GM21381 (cell line): ENCODE results near the gene R3HDM4.
A peak's percentile ranks its signal among the peaks of the same experiment; 100 is the strongest.

ENCODE experiments used
- ATAC-seq: cut with Tn5 transposase; IDR thresholded peaks from one replicate; pipeline ENCODE4 v1.9.1; 2021; ENCODE audit warnings: mild to moderate bottlenecking, moderate library complexity; ENCODE audit not compliant: unreplicated experiment

The R3HDM4 gene

GRCh38 chr19:947707-948539 is 34.9 kb upstream of the R3HDM4 start:
- peak; percentile 68 for ATAC-seq

- ATAC-seq, result peak; percentile 7
Measured at GRCh38 chr19:947090-947706, 34.2 kb upstream of the R3HDM4 start.

GRCh38 chr19:945401-946252 is 32.6 kb upstream of the R3HDM4 start:
- ATAC-seq, result no peak

GRCh38 chr19:944663-945241 is 31.7 kb upstream of the R3HDM4 start:
- no peak for ATAC-seq

GRCh38 chr19:944171-944567 is 31.1 kb upstream of the R3HDM4 start:
- ATAC-seq, result no peak

- no peak for ATAC-seq
Measured at GRCh38 chr19:943551-944170, 30.6 kb upstream of the R3HDM4 start.

GRCh38 chr19:942133-942645 is 29.2 kb upstream of the R3HDM4 start:
- no peak for ATAC-seq

GRCh38 chr19:941292-942132 is 28.5 kb upstream of the R3HDM4 start:
- ATAC-seq, result no peak

GRCh38 chr19:940591-941291 is 27.7 kb upstream of the R3HDM4 start:
- ATAC-seq, result peak; percentile 55

- ATAC-seq, result no peak
Measured at GRCh38 chr19:939922-940321, 26.9 kb upstream of the R3HDM4 start.

GRCh38 chr19:939439-939838 is 26.4 kb upstream of the R3HDM4 start:
- no peak for ATAC-seq

- no peak for ATAC-seq
Measured at GRCh38 chr19:938233-938923, 25.4 kb upstream of the R3HDM4 start.

GRCh38 chr19:937259-937694 is 24.3 kb upstream of the R3HDM4 start:
- ATAC-seq, result no peak

- no peak for ATAC-seq
Measured at GRCh38 chr19:936175-936546, 23.1 kb upstream of the R3HDM4 start.

GRCh38 chr19:934865-935479 is 22.0 kb upstream of the R3HDM4 start:
- no peak for ATAC-seq

- ATAC-seq, result no peak
Measured at GRCh38 chr19:934197-934840, 21.3 kb upstream of the R3HDM4 start.

GRCh38 chr19:933553-933882 is 20.5 kb upstream of the R3HDM4 start:
- no peak for ATAC-seq
